GM15510 (cell line): ENCODE measurements around the gene VASP.

Experiments used
- POLR2A ChIP-seq: IDR thresholded peaks from 3 replicates; pipeline ENCODE4 v1.6.1; 2011; ENCODE audit warnings: borderline replicate concordance; ENCODE audit not compliant: insufficient read length; ENCODE audit errors: extremely low read depth

The VASP gene

GRCh38 chr19:45500918-45501729, 6.2 kb upstream of the VASP start:
- no peak for TF ChIP-seq POLR2A

GRCh38 chr19:45501730-45502014, 5.6 kb upstream of the VASP start:
- TF ChIP-seq POLR2A = no peak

- TF ChIP-seq POLR2A = no peak
These were observed 5.2 kb upstream of the VASP start for GRCh38 chr19:45502111-45502510.

GRCh38 chr19:45503909-45504308, 3.4 kb upstream of the VASP start:
- no peak for TF ChIP-seq POLR2A

- no peak for TF ChIP-seq POLR2A
These were observed 1.9 kb upstream of the VASP start for GRCh38 chr19:45505151-45505995.

GRCh38 chr19:45505996-45506245, 1.4 kb upstream of the VASP start:
- TF ChIP-seq POLR2A = no peak

GRCh38 chr19:45506246-45506988, 862 bp upstream of the VASP start:
- peak; percentile 77 for TF ChIP-seq POLR2A

GRCh38 chr19:45507872-45508416, 665 bp downstream of the VASP start:
- TF ChIP-seq POLR2A = no peak

- TF ChIP-seq POLR2A = peak; percentile 27
These were observed 1.2 kb downstream of the VASP start for GRCh38 chr19:45508417-45508860.

GRCh38 chr19:45508861-45509691, 1.8 kb downstream of the VASP start:
- peak; percentile 57 for TF ChIP-seq POLR2A

- no peak for TF ChIP-seq POLR2A
These were observed 2.4 kb downstream of the VASP start for GRCh38 chr19:45509692-45510015.

GRCh38 chr19:45511074-45511473, 3.8 kb downstream of the VASP start:
- no peak for TF ChIP-seq POLR2A

GRCh38 chr19:45512881-45513483, 5.7 kb downstream of the VASP start:
- no peak for TF ChIP-seq POLR2A
